Measurements from ENCODE around the gene GALNT14. TPM values are rescaled to one million over a fixed set of nuclear protein-coding genes. Genes with fewer than 3 reads are reported as not detected.

GALNT14 gene
- total RNA-seq, 1 donor from 2014 or later = 1.7 TPM

- no peak for DNase-seq
Observed at GRCh38 chr2:31083234-31083993, 54.8 kb downstream of the GALNT14 start.

GRCh38 chr2:31082002-31082401 is 56.2 kb downstream of the GALNT14 start:
- DNase-seq = no peak

GRCh38 chr2:31081492-31081891 is 56.7 kb downstream of the GALNT14 start:
- no peak for DNase-seq

GRCh38 chr2:31080361-31080760 is 57.9 kb downstream of the GALNT14 start:
- no peak for DNase-seq

- no peak for DNase-seq
Observed at GRCh38 chr2:31079665-31080064, 58.6 kb downstream of the GALNT14 start.

- no peak for DNase-seq
Observed at GRCh38 chr2:31078579-31079105, 59.6 kb downstream of the GALNT14 start.

- no peak for DNase-seq
Observed at GRCh38 chr2:31078011-31078410, 60.2 kb downstream of the GALNT14 start.

- DNase-seq = no peak
Observed at GRCh38 chr2:31075941-31076590, 62.2 kb downstream of the GALNT14 start.

- DNase-seq = no peak
Observed at GRCh38 chr2:31075431-31075830, 62.8 kb downstream of the GALNT14 start.

GRCh38 chr2:31071741-31072140 is 66.5 kb downstream of the GALNT14 start:
- no peak for DNase-seq

- no peak for DNase-seq
Observed at GRCh38 chr2:31070339-31071125, 67.7 kb downstream of the GALNT14 start.

GRCh38 chr2:31069643-31070325 is 68.5 kb downstream of the GALNT14 start:
- DNase-seq = no peak

GRCh38 chr2:31067259-31067658 is 71.0 kb downstream of the GALNT14 start:
- no peak for DNase-seq

GRCh38 chr2:31066551-31066950 is 71.7 kb downstream of the GALNT14 start:
- no peak for DNase-seq

GRCh38 chr2:31066086-31066485 is 72.2 kb downstream of the GALNT14 start:
- no peak for DNase-seq

GRCh38 chr2:31065356-31065755 is 72.9 kb downstream of the GALNT14 start:
- no peak for DNase-seq

GRCh38 chr2:31060397-31060796 is 77.8 kb downstream of the GALNT14 start:
- no peak for DNase-seq

GRCh38 chr2:31058096-31059035 is 79.9 kb downstream of the GALNT14 start:
- no peak for DNase-seq

- no peak for DNase-seq
Observed at GRCh38 chr2:31057691-31058090, 80.5 kb downstream of the GALNT14 start.

- no peak for DNase-seq
Observed at GRCh38 chr2:31055938-31056337, 82.3 kb downstream of the GALNT14 start.

- DNase-seq = no peak
Observed at GRCh38 chr2:31054842-31055388, 83.3 kb downstream of the GALNT14 start.
